SK-N-SH treated with all-trans-retinoic acid at 6 μM for 48 hours (cell line): ENCODE results near the gene ERC1.

Experiments used
- ATAC-seq: fragments of 200-7000 bp; cut with Tn5 transposase; 3 replicates; pipeline ENCODE4 v1.9.1; 2020; ENCODE audit warnings: mild to moderate bottlenecking, moderate library complexity
- ARNTL ChIP-seq: fragments of 450-650 bp; formaldehyde crosslinking; IDR thresholded peaks from 2 replicates; pipeline ENCODE4 v1.5.0; 2020; ENCODE audit warnings: low read depth, mild to moderate bottlenecking, moderate library complexity, borderline replicate concordance
- BACH2 ChIP-seq: fragments of 250-450 bp; sonication (Bioruptor Pico); IDR thresholded peaks from 2 replicates; pipeline ENCODE4 v1.9.0; 2021; ENCODE audit warnings: mild to moderate bottlenecking, borderline replicate concordance
- CSDC2 ChIP-seq: fragments of 250-450 bp; sonication (Bioruptor Pico); IDR thresholded peaks from 2 replicates; pipeline ENCODE4 v1.5.0; 2020; ENCODE audit warnings: mild to moderate bottlenecking, moderate library complexity
- ESRRG ChIP-seq: fragments of 250-450 bp; sonication (Bioruptor Pico); IDR thresholded peaks from 2 replicates; pipeline ENCODE4 v1.6.1; 2021; ENCODE audit warnings: mild to moderate bottlenecking
- GLIS3 ChIP-seq: fragments of 250-450 bp; sonication (Bioruptor Pico); IDR thresholded peaks from 2 replicates; pipeline ENCODE4 v1.5.0; 2020; ENCODE audit warnings: mild to moderate bottlenecking, moderate library complexity
- ISL1 ChIP-seq: fragments of 250-450 bp; sonication (Bioruptor Pico); IDR thresholded peaks from 2 replicates; pipeline ENCODE4 v2.1.2; 2022; ENCODE audit warnings: mild to moderate bottlenecking, moderate library complexity
- OSR1 ChIP-seq: fragments of 250-450 bp; sonication (Bioruptor Pico); IDR thresholded peaks from 2 replicates; pipeline ENCODE4 v1.8.0; 2022; ENCODE audit warnings: moderate library complexity, mild to moderate bottlenecking, inconsistent platforms
- PPARA ChIP-seq: fragments of 250-450 bp; sonication (Bioruptor Pico); IDR thresholded peaks from 2 replicates; pipeline ENCODE4 v1.5.0; 2020; ENCODE audit warnings: mild to moderate bottlenecking, borderline replicate concordance
- RARB ChIP-seq: fragments of 250-450 bp; sonication (Bioruptor Pico); IDR thresholded peaks from 2 replicates; pipeline ENCODE4 v1.8.0; 2021; ENCODE audit warnings: mild to moderate bottlenecking, moderate library complexity
- SNAI2 ChIP-seq: fragments of 250-450 bp; sonication (Bioruptor Pico); IDR thresholded peaks from 2 replicates; pipeline ENCODE4 v1.5.0; 2020; ENCODE audit warnings: mild to moderate bottlenecking, moderate library complexity
- TCF4 ChIP-seq: fragments of 250-450 bp; sonication (Bioruptor Pico); IDR thresholded peaks from 2 replicates; pipeline ENCODE4 v1.8.0; 2021; ENCODE audit warnings: mild to moderate bottlenecking, moderate library complexity, borderline replicate concordance
- TOX ChIP-seq: fragments of 250-450 bp; sonication (Bioruptor Pico); IDR thresholded peaks from 2 replicates; pipeline ENCODE4 v1.8.0; 2021; ENCODE audit warnings: mild to moderate bottlenecking, moderate library complexity, borderline replicate concordance
- ZC3H10 ChIP-seq: fragments of 250-450 bp; sonication (Bioruptor Pico); IDR thresholded peaks from 2 replicates; pipeline ENCODE4 v1.5.1; 2021; ENCODE audit warnings: mild to moderate bottlenecking, moderate library complexity
- ZFP3 ChIP-seq: fragments of 250-450 bp; sonication (Bioruptor Pico); IDR thresholded peaks from 2 replicates; pipeline ENCODE4 v1.5.0; 2020; ENCODE audit warnings: mild to moderate bottlenecking, moderate library complexity
- ZFP30 ChIP-seq: fragments of 450-650 bp; formaldehyde crosslinking; IDR thresholded peaks from 2 replicates; pipeline ENCODE4 v1.5.0; 2022; ENCODE audit warnings: mild to moderate bottlenecking, moderate library complexity
- ZNF565 ChIP-seq: fragments of 450-650 bp; formaldehyde crosslinking; conservative IDR thresholded peaks from 2 replicates; pipeline ENCODE4 v1.5.0; 2020; ENCODE audit warnings: low read depth, mild to moderate bottlenecking, moderate library complexity
- ZNF70 ChIP-seq: fragments of 450-650 bp; formaldehyde crosslinking; IDR thresholded peaks from 2 replicates; pipeline ENCODE4 v1.5.0; 2020; ENCODE audit warnings: mild to moderate bottlenecking, moderate library complexity
- ZNF8 ChIP-seq: fragments of 450-650 bp; formaldehyde crosslinking; IDR thresholded peaks from 2 replicates; pipeline ENCODE4 v1.5.0; 2020; ENCODE audit warnings: mild to moderate bottlenecking, moderate library complexity
- TF ChIP-seq, protein P1 (sequence below): fragments of 250-450 bp; sonication (Bioruptor Pico); IDR thresholded peaks from 2 replicates; pipeline ENCODE4 v1.5.1; 2021; ENCODE audit warnings: mild to moderate bottlenecking, moderate library complexity
- TF ChIP-seq, protein P2 (sequence below): fragments of 250-450 bp; sonication (Bioruptor Pico); IDR thresholded peaks from 2 replicates; pipeline ENCODE4 v1.8.0; 2021; ENCODE audit warnings: low read depth, mild to moderate bottlenecking, moderate library complexity, borderline replicate concordance
- TF ChIP-seq, protein P3 (sequence below): fragments of 250-450 bp; sonication (Bioruptor Pico); IDR thresholded peaks from 2 replicates; pipeline ENCODE4 v1.5.1; 2020; ENCODE audit warnings: low read depth, mild to moderate bottlenecking, moderate library complexity
- TF ChIP-seq, protein P4 (sequence below): fragments of 250-450 bp; sonication (Bioruptor Pico); IDR thresholded peaks from 2 replicates; pipeline ENCODE4 v1.5.0; 2020; ENCODE audit warnings: mild to moderate bottlenecking, moderate library complexity
- TF ChIP-seq, protein P5 (sequence below): fragments of 250-450 bp; sonication (Bioruptor Pico); IDR thresholded peaks from 2 replicates; pipeline ENCODE4 v1.8.0; 2020; ENCODE audit warnings: mild to moderate bottlenecking, moderate library complexity, borderline replicate concordance

The ERC1 gene

DNA sequence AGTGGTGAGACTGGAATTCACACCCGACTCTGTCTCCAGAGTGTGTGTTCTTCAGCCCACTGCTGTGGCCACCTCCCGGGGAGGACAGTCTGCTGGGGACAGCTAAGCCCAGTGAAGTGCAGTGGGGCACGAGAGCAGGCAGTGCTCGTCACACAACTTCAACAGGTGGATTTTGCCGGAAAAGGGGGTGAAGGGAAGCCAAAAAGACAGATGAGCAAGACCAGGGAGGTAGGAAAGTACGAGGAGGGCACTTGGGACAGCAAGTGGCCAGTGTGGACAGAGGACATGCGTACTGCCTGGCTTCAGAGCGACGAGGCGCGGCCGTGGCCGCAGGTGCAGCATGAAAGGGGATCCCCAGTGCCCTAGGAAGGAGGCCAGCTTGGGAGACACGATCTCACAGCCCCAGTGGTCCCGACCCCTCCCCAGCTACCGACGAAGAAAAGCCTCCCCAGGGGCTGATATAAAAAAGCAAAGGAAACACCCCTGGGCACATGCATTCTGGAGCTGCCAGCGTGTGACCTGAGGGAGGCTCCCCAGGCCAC is 507.2 kb downstream of the ERC1 start:
- TF ChIP-seq, protein P1, sequence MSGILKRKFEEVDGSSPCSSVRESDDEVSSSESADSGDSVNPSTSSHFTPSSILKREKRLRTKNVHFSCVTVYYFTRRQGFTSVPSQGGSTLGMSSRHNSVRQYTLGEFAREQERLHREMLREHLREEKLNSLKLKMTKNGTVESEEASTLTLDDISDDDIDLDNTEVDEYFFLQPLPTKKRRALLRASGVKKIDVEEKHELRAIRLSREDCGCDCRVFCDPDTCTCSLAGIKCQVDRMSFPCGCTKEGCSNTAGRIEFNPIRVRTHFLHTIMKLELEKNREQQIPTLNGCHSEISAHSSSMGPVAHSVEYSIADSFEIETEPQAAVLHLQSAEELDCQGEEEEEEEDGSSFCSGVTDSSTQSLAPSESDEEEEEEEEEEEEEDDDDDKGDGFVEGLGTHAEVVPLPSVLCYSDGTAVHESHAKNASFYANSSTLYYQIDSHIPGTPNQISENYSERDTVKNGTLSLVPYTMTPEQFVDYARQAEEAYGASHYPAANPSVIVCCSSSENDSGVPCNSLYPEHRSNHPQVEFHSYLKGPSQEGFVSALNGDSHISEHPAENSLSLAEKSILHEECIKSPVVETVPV (CRISPR knock-in tag): no peak
- no peak for TF ChIP-seq ZFP3
- TF ChIP-seq, protein P2, sequence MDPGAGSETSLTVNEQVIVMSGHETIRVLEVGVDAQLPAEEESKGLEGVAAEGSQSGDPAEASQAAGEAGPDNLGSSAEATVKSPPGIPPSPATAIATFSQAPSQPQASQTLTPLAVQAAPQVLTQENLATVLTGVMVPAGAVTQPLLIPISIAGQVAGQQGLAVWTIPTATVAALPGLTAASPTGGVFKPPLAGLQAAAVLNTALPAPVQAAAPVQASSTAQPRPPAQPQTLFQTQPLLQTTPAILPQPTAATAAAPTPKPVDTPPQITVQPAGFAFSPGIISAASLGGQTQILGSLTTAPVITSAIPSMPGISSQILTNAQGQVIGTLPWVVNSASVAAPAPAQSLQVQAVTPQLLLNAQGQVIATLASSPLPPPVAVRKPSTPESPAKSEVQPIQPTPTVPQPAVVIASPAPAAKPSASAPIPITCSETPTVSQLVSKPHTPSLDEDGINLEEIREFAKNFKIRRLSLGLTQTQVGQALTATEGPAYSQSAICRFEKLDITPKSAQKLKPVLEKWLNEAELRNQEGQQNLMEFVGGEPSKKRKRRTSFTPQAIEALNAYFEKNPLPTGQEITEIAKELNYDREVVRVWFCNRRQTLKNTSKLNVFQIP (CRISPR knock-in tag): no peak
- TF ChIP-seq ISL1 (CRISPR knock-in tag): no peak
- TF ChIP-seq PPARA: no peak
- no peak for TF ChIP-seq ZNF8 (CRISPR knock-in tag)
- TF ChIP-seq, protein P3, sequence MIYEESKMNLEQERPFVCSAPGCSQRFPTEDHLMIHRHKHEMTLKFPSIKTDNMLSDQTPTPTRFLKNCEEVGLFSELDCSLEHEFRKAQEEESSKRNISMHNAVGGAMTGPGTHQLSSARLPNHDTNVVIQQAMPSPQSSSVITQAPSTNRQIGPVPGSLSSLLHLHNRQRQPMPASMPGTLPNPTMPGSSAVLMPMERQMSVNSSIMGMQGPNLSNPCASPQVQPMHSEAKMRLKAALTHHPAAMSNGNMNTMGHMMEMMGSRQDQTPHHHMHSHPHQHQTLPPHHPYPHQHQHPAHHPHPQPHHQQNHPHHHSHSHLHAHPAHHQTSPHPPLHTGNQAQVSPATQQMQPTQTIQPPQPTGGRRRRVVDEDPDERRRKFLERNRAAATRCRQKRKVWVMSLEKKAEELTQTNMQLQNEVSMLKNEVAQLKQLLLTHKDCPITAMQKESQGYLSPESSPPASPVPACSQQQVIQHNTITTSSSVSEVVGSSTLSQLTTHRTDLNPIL (CRISPR knock-in tag): no peak
- TF ChIP-seq TOX (CRISPR knock-in tag): no peak
- TF ChIP-seq, protein P4, sequence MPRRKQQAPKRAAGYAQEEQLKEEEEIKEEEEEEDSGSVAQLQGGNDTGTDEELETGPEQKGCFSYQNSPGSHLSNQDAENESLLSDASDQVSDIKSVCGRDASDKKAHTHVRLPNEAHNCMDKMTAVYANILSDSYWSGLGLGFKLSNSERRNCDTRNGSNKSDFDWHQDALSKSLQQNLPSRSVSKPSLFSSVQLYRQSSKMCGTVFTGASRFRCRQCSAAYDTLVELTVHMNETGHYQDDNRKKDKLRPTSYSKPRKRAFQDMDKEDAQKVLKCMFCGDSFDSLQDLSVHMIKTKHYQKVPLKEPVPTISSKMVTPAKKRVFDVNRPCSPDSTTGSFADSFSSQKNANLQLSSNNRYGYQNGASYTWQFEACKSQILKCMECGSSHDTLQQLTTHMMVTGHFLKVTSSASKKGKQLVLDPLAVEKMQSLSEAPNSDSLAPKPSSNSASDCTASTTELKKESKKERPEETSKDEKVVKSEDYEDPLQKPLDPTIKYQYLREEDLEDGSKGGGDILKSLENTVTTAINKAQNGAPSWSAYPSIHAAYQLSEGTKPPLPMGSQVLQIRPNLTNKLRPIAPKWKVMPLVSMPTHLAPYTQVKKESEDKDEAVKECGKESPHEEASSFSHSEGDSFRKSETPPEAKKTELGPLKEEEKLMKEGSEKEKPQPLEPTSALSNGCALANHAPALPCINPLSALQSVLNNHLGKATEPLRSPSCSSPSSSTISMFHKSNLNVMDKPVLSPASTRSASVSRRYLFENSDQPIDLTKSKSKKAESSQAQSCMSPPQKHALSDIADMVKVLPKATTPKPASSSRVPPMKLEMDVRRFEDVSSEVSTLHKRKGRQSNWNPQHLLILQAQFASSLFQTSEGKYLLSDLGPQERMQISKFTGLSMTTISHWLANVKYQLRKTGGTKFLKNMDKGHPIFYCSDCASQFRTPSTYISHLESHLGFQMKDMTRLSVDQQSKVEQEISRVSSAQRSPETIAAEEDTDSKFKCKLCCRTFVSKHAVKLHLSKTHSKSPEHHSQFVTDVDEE (CRISPR knock-in tag): no peak
- TF ChIP-seq, protein P5, sequence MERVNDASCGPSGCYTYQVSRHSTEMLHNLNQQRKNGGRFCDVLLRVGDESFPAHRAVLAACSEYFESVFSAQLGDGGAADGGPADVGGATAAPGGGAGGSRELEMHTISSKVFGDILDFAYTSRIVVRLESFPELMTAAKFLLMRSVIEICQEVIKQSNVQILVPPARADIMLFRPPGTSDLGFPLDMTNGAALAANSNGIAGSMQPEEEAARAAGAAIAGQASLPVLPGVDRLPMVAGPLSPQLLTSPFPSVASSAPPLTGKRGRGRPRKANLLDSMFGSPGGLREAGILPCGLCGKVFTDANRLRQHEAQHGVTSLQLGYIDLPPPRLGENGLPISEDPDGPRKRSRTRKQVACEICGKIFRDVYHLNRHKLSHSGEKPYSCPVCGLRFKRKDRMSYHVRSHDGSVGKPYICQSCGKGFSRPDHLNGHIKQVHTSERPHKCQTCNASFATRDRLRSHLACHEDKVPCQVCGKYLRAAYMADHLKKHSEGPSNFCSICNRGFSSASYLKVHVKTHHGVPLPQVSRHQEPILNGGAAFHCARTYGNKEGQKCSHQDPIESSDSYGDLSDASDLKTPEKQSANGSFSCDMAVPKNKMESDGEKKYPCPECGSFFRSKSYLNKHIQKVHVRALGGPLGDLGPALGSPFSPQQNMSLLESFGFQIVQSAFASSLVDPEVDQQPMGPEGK: no peak
- TF ChIP-seq TCF4 (CRISPR knock-in tag): no peak
- TF ChIP-seq ZNF565 (CRISPR knock-in tag): no peak
- TF ChIP-seq ZC3H10 (CRISPR knock-in tag): no peak
- no peak for TF ChIP-seq GLIS3 (CRISPR knock-in tag)
- TF ChIP-seq SNAI2: no peak
- TF ChIP-seq ZNF70: no peak
- TF ChIP-seq ZFP30: no peak
- TF ChIP-seq ARNTL (CRISPR knock-in tag): no peak
- no peak for TF ChIP-seq ESRRG
- TF ChIP-seq BACH2 (CRISPR knock-in tag): no peak
- no peak for ATAC-seq

DNA sequence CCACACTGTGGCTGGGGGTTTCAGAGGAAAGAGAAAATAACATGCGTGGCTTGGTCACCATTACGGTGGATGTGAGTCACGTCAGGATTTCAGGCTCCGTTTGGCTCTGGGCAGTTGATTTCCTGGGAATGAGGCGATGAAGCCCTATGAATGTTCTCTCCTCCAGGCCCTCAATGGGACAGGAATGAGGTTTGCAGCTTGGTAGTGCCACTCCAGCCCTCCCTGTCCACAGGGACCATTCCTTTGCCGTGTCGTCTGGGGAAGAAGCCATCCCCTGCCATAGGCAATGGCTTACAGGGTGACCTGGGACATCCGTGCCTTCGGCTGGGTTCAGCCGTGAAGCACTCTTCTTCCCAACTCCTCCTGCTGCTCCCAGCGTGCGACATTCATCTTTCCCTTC is 508.3 kb downstream of the ERC1 start:
- no peak for ATAC-seq
- TF ChIP-seq, protein P4 (CRISPR knock-in tag): no peak
- TF ChIP-seq, protein P1 (CRISPR knock-in tag): no peak
- no peak for TF ChIP-seq RARB (CRISPR knock-in tag)
- TF ChIP-seq ESRRG: no peak
- no peak for TF ChIP-seq SNAI2
- TF ChIP-seq ZFP30: no peak
- no peak for TF ChIP-seq OSR1
- no peak for TF ChIP-seq CSDC2 (CRISPR knock-in tag)
- TF ChIP-seq TCF4 (CRISPR knock-in tag): no peak
- TF ChIP-seq TOX (CRISPR knock-in tag): no peak
- TF ChIP-seq, protein P3 (CRISPR knock-in tag): no peak
- no peak for TF ChIP-seq ISL1 (CRISPR knock-in tag)
- TF ChIP-seq BACH2 (CRISPR knock-in tag): no peak
- TF ChIP-seq ZNF70: no peak
- TF ChIP-seq ZC3H10 (CRISPR knock-in tag): no peak
- no peak for TF ChIP-seq GLIS3 (CRISPR knock-in tag)
